HepG2 (cell line): ENCODE results near the gene SPATA7. TPM values are rescaled to one million over a fixed set of nuclear protein-coding genes. Genes with fewer than 3 reads are reported as not detected.

Experiments used
- ATAC-seq: fragments of 200-7000 bp; cut with Tn5 transposase; 3 replicates; pipeline ENCODE4 v1.9.1; 2020; ENCODE audit warnings: mild to moderate bottlenecking, moderate library complexity
- BruUV-seq: library from RNA; stranded (reverse); fragments of 400-500 nt; replicated peaks from 2 replicates; lab custom pipeline; 2021; lab: Mats Ljungman, UMichigan
- CTCF ChIA-PET: fragments of 300-600 bp; formaldehyde crosslinking; extraction: SDS; loops from one replicate; lab custom pipeline; 2021; ENCODE audit warnings: low total read pairs, inconsistent platforms, low intra/inter-chr PET ratio; lab: Yijun Ruan, JAX
- POLR2A ChIA-PET: fragments of 350-600 bp; sonication (Branson Sonifier 250); formaldehyde crosslinking; loops from one replicate; lab custom pipeline; 2020; ENCODE audit warnings: antibody characterized with exemption, inconsistent platforms; lab: Yijun Ruan, JAX
- DNase-seq: peaks from one replicate; pipeline ENCODE4 v3.0.0-alpha.2; 2015; ENCODE audit warnings: low spot score
- FAIRE-seq: peaks from 3 replicates; lab custom pipeline; 2011; peaks lifted over from hg19 to GRCh38; lab: Jason Lieb, UNC
- H2AFZ ChIP-seq: one replicate; pipeline ENCODE4 v1.6.1; 2011; ENCODE audit warnings: low read length, inconsistent platforms
- H3K27ac ChIP-seq: fragments of 300-600 bp; 3 replicates; pipeline ENCODE4 v1.8.0; 2011; ENCODE audit warnings: mixed run types, mild to moderate bottlenecking, mixed read lengths, low read length, inconsistent platforms; ENCODE audit not compliant: insufficient read depth; ENCODE audit errors: extremely low read length
- H3K27me3 ChIP-seq, 2 experiments: fragments of 200-600 bp in 1 of 2; 2 replicates in 1 of 2; 3 replicates in 1 of 2; pipeline versions ENCODE4 v1.6.0 to v1.8.0; 2011; ENCODE audit warnings: low read length in 2 of 2, mild to moderate bottlenecking in 2 of 2, moderate library complexity in 2 of 2, inconsistent platforms in 1 of 2; ENCODE audit not compliant: insufficient read depth in 2 of 2, control insufficient read depth in 1 of 2
- H3K36me3 ChIP-seq, 2 experiments: fragments of 200-600 bp in 1 of 2; replicated peaks in 1 of 2; 2 replicates in 1 of 2; 3 replicates in 1 of 2; pipeline versions ENCODE4 v1.5.1 to v1.8.0; 2011; ENCODE audit warnings: low read length in 2 of 2, inconsistent platforms in 1 of 2; ENCODE audit not compliant: insufficient read depth in 2 of 2, control insufficient read depth in 1 of 2
- H3K4me1 ChIP-seq: 2 replicates; pipeline ENCODE4 v1.5.1; 2012; ENCODE audit warnings: low read length, inconsistent platforms; ENCODE audit not compliant: insufficient read depth
- H3K4me2 ChIP-seq: 2 replicates; pipeline ENCODE4 v1.6.0; 2011; ENCODE audit warnings: low read depth, low read length, inconsistent platforms
- H3K4me3 ChIP-seq, 3 experiments: fragments of 200-600 bp in 1 of 3; sonication (generic), shearing (Covaris generic) in 1 of 3; replicated peaks in 1 of 3; 2 replicates each; pipeline ENCODE4 v1.5.1; 2011 to 2016; ENCODE audit warnings: low read length in 3 of 3, inconsistent platforms in 2 of 3, low read depth in 2 of 3, mild to moderate bottlenecking in 2 of 3, control low read depth in 1 of 3, mixed read lengths in 1 of 3; ENCODE audit not compliant: insufficient read depth in 1 of 3
- H3K79me2 ChIP-seq: one replicate; pipeline ENCODE4 v1.6.1; 2011; ENCODE audit warnings: low read length, inconsistent platforms; ENCODE audit not compliant: insufficient read depth
- H3K9ac ChIP-seq: 2 replicates; pipeline ENCODE4 v1.6.0; 2011; ENCODE audit warnings: mild to moderate bottlenecking, low read depth, low read length, inconsistent platforms; ENCODE audit not compliant: insufficient read depth
- H3K9me3 ChIP-seq: 2 replicates; pipeline ENCODE4 v1.5.1; 2012; ENCODE audit warnings: mild to moderate bottlenecking, low read length
- H4K20me1 ChIP-seq: 2 replicates; pipeline ENCODE4 v1.6.0; 2011; ENCODE audit warnings: inconsistent platforms, mild to moderate bottlenecking, low read length, moderate library complexity; ENCODE audit not compliant: insufficient read depth
- ATF3 ChIP-seq: sonication (generic); formaldehyde crosslinking; IDR thresholded peaks from 2 replicates; pipeline ENCODE4 v1.4.0; 2020; ENCODE audit warnings: missing genetic modification reagents
- CSRNP2 ChIP-seq: sonication (generic); formaldehyde crosslinking; conservative IDR thresholded peaks from 2 replicates; pipeline ENCODE4 v1.8.0; 2022; ENCODE audit warnings: low read depth, missing genetic modification reagents
- GABPA ChIP-seq, 2 experiments: IDR thresholded peaks; 2 replicates each; pipeline ENCODE4 v1.6.1; 2011 to 2016; ENCODE audit warnings: low read depth in 2 of 2, low read length in 1 of 2, missing biosample characterization in 1 of 2, missing genetic modification characterization in 1 of 2
- HES4 ChIP-seq: sonication (generic); formaldehyde crosslinking; IDR thresholded peaks from 2 replicates; pipeline ENCODE4 v1.9.0; 2021; ENCODE audit warnings: mild to moderate bottlenecking, missing genetic modification reagents, borderline replicate concordance
- MTF2 ChIP-seq: sonication (generic); formaldehyde crosslinking; IDR thresholded peaks from 2 replicates; pipeline ENCODE4 v1.5.0; 2020; ENCODE audit warnings: missing genetic modification reagents, borderline replicate concordance
- ZBTB2 ChIP-seq: sonication (generic); formaldehyde crosslinking; IDR thresholded peaks from 2 replicates; pipeline ENCODE4 v1.8.0; 2022; ENCODE audit warnings: low read depth, missing genetic modification reagents
- ZFP90 ChIP-seq: sonication (generic); formaldehyde crosslinking; IDR thresholded peaks from 2 replicates; pipeline ENCODE4 v1.8.0; 2022; ENCODE audit warnings: missing genetic modification reagents, mild to moderate bottlenecking, inconsistent platforms, borderline replicate concordance
- ZNF143 ChIP-seq: sonication (generic); formaldehyde crosslinking; IDR thresholded peaks from 2 replicates; pipeline ENCODE4 v1.4.0; 2020; ENCODE audit warnings: missing genetic modification reagents
- WGBS: methylation state at CpG from one replicate; pipeline ENCODE4 v1.1.6; 2017; ENCODE audit warnings: low lambda C conversion rate; 5-methylcytosine and 5-hydroxymethylcytosine counted together
- in situ Hi-C: cut with HindIII; loops from 2 replicates; pipeline ENCODE4 v1.10.0; 2017; ENCODE audit warnings: low pct_unique_long_range_greater_than_20kb; ENCODE audit not compliant: extremely low pct_ligation_motif_present
- intact Hi-C: fragments of 100-400 bp; cut with micrococcal nuclease; formaldehyde crosslinking; loops from one replicate; pipeline ENCODE4 v1.10.0; 2022; ENCODE audit not compliant: unreplicated experiment
- polyA plus RNA-seq, 8 experiments: library from polyadenylated mRNA; depleted of rRNA in 3 of 8; stranded (reverse) in 7 of 8; unstranded in 1 of 8; fragments of >200 nt; fragmentation: Illumina TruSeq in 4 of 8; extraction: Trizol in 4 of 8; gene quantifications; 2 replicates each; pipeline versions ENCODE4 v1.2.1 to v1.2.3, GENCODE V29; 2011 to 2016; ENCODE audit warnings: low read depth in 4 of 8, missing spikeins in 1 of 8, mixed read lengths in 1 of 8; ENCODE audit not compliant: insufficient read depth in 1 of 8
- total RNA-seq, 5 experiments: library from RNA; depleted of rRNA; stranded (reverse); fragments of >200 nt; fragmentation: Illumina TruSeq; extraction: Trizol; gene quantifications; 2 replicates each; pipeline ENCODE4 v1.2.3, GENCODE V29; 2016; ENCODE audit warnings: low read depth in 1 of 5

SPATA7 gene
- total and polyA plus RNA-seq, 2 of the 13 experiments (the other 11 are each of a cell fraction or from before 2014, with no cell fraction given): 3.6 to 5.5 TPM

GRCh38 chr14:88473791-88474190 is 88.3 kb downstream of the SPATA7 start (continued):
- TF ChIP-seq CSRNP2 (CRISPR knock-in tag) (no peak), ZFP90 (CRISPR knock-in tag) (no peak), ZNF143 (CRISPR knock-in tag) (no peak), HES4 (CRISPR knock-in tag) (no peak), GABPA (IDR thresholded peaks at IDR 0.05; ENCODE audit: low read depth, low read length) (no peak), GABPA (CRISPR knock-in tag; IDR thresholded peaks at IDR 0.05; ENCODE audit: low read depth) (no peak), ZBTB2 (CRISPR knock-in tag) (no peak)

- H3K79me2 ChIP-seq: no peaks in the 10 kb centered on the region
- in situ Hi-C loops: loop anchor here (25.0 kb wide), 1 partner anchor 536 kb away; no protein-coding TSS in a partner anchor
These were observed 90.8 kb downstream of the SPATA7 start for GRCh38 chr14:88476214-88476774.

More at GRCh38 chr14:88476214-88476774, 90.8 kb downstream of the SPATA7 start:
- Histone ChIP-seq H3K9ac (no peak overlapping the region), H3K36me3 (peaks cover 0 to 8% of the 10 kb centered on the region in 2 experiments; a peak in 2 of 5 replicates), H3K4me2 (no peak overlapping the region), H3K9me3 (no peaks in the 10 kb centered on the region), H3K4me1 (peaks cover 8% of the 10 kb centered on the region), H4K20me1 (no peaks in the 10 kb centered on the region), H2AFZ (no peak overlapping the region), H3K27me3 (no peaks in the 10 kb centered on the region), H3K4me3 (no peak overlapping the region), H3K27ac (no peak overlapping the region)
- intact Hi-C loops: no loop called here
- POLR2A ChIA-PET: no interaction called here
- ATAC-seq: no peak
- no TSS peak for BruUV-seq
- FAIRE-seq: no peak
- CTCF ChIA-PET: no interaction called here
- TF ChIP-seq ATF3 (no peak), MTF2 (CRISPR knock-in tag) (no peak)
- 94% methylated on average over 7 of the region's 7 CpGs for WGBS
- no peak for DNase-seq
